ENCODE measurements around the gene RASD1.

- TF ChIP-seq CTCF (IDR thresholded peaks at IDR 0.05 in 2 of 3, conservative IDR thresholded peaks at IDR 0.05 in 1 of 3; ENCODE audit: borderline replicate concordance in 1 of 3, insufficient read depth in 1 of 3, low read depth in 2 of 3, low read length in 2 of 3) (no peak), POLR2A (IDR thresholded peaks at IDR 0.05; ENCODE audit: borderline replicate concordance, extremely low read depth, insufficient read depth, insufficient read length) (no peak), EZH2 (IDR thresholded peaks at IDR 0.05) (no peak), EZH2phosphoT487 (IDR thresholded peaks at IDR 0.05; ENCODE audit: borderline replicate concordance) (no peak), YY1 (IDR thresholded peaks at IDR 0.05; ENCODE audit: extremely low read depth, insufficient replicate concordance, low read depth, low read length) (no peak), POLR2AphosphoS5 (IDR thresholded peaks at IDR 0.05; ENCODE audit: low read depth, low read length) (no peak)
- TF ChIP-seq, protein P1, sequence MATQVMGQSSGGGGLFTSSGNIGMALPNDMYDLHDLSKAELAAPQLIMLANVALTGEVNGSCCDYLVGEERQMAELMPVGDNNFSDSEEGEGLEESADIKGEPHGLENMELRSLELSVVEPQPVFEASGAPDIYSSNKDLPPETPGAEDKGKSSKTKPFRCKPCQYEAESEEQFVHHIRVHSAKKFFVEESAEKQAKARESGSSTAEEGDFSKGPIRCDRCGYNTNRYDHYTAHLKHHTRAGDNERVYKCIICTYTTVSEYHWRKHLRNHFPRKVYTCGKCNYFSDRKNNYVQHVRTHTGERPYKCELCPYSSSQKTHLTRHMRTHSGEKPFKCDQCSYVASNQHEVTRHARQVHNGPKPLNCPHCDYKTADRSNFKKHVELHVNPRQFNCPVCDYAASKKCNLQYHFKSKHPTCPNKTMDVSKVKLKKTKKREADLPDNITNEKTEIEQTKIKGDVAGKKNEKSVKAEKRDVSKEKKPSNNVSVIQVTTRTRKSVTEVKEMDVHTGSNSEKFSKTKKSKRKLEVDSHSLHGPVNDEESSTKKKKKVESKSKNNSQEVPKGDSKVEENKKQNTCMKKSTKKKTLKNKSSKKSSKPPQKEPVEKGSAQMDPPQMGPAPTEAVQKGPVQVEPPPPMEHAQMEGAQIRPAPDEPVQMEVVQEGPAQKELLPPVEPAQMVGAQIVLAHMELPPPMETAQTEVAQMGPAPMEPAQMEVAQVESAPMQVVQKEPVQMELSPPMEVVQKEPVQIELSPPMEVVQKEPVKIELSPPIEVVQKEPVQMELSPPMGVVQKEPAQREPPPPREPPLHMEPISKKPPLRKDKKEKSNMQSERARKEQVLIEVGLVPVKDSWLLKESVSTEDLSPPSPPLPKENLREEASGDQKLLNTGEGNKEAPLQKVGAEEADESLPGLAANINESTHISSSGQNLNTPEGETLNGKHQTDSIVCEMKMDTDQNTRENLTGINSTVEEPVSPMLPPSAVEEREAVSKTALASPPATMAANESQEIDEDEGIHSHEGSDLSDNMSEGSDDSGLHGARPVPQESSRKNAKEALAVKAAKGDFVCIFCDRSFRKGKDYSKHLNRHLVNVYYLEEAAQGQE (IDR thresholded peaks at IDR 0.05; ENCODE audit: low read depth) = no peak
Observed at GRCh38 chr17:17497845-17498520, 1.8 kb upstream of the RASD1 start.

Data from HCT116 (cell line).